ENCODE data around the gene TCERG1L.
"Not testable (repeated sequence)": the region's sequence is repeated elsewhere in the genome, so short reads cannot be mapped to it uniquely, and the experiment has no call there.

TCERG1L gene

DNA sequence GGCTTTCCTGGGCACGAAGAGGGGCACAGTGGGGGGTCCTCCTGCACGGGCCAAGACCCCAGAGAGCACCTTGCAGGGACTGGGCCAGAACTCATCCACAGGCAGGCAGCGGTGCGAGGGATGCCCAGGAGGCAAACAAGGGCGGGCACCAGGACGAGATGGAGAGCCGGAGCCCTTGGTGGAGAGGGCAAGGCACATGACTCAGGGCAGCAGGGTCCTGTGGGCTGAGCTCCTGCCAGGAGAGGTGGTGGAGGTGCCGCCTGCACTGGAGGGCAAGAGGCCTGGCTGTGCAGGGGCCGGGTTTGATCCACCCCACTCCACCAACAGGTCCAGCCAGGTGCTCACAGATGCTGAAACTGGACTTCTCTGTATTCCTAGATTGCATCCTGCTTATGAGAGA, 170.9 kb downstream of the TCERG1L start:
- DNase-seq, result no peak

- no peak for DNase-seq
Measured at GRCh38 chr10:131137223-131137622, 174.3 kb downstream of the TCERG1L start.

DNA sequence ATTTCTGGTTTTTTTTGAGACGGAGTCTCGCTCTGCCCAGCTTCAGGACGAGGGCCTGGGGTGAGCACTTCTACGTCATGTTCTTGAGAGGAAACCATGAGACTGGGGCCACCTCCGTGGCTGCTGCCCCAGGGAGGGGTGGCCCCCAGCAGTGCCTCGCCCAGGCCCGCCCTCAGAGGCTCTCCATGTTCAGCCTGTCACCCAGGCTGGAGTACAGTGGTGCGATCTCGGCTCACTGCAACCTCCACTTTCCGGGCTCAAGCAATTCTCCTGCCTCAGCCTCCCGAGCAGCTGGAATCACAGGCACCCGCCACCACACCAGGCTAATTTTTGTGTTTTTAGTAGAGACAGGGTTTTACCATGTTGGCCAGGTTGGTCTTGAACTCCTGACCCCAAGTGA, 175.2 kb downstream of the TCERG1L start:
- DNase-seq, result not testable (repeated sequence)

DNA sequence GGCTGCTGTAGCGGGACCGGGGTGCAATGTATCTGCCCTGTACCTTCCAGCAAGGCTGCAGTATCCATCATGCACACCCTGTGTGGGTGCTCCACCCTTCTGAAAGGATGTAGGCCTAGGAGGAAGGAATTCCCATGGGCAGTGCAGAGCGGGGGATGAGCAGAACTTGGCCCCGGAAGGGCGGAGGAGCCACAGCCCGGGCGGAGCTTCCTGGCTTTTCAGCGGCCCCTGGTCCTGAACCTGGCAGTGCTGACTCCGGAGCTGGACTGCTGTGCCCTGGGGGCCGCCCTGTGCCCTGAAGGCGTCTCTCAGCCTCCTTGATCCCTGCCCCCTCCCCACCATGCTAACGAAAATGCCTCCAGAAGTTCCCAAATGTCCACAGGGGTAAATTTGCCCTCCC, 175.8 kb downstream of the TCERG1L start:
- DNase-seq, result no peak

- no peak for DNase-seq
Measured at GRCh38 chr10:131134651-131135050, 176.9 kb downstream of the TCERG1L start.

GRCh38 chr10:131134001-131134576, 177.4 kb downstream of the TCERG1L start:
- DNase-seq, result no peak

DNA sequence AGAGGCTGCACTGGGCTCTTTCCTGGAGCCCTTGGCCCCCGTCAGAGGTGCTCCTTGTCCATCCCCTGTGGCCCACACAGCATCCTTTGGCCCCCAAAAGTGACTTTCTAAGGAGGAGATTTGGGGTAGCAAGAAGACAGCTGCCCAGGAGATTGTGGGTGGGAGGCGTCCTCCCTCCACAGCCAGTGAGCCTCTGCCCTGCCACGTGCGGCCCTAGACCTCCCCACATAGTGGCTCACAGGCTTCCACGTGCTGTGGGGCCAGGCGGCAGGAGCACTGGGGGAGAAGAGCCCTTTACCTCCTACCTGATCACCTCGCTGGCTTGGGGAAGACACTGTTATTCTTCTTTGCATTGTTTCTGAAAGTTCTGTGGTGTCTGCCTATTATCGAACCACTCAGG, 178.8 kb downstream of the TCERG1L start:
- no peak for DNase-seq

- no peak for DNase-seq
Measured at GRCh38 chr10:131131726-131132591, 179.6 kb downstream of the TCERG1L start.

DNA sequence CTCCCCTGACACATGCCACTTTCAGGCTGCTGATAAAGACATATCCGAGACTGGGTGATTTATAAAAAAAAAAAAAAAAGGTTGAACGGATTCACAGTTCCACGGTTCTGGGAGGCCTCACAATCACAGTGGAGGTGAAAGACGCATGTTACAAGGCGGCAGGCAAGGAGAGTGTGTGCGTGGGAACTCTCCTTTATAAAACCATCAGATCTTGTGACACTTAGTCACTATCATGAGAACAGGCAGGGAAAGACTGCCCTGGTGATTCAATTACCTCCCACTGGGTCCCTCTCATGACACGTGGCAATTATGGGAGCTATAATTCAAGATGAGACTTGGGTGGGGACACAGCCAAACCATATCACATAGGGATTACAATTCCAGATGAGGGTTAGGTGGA, 181.5 kb downstream of the TCERG1L start:
- no peak for DNase-seq

GRCh38 chr10:131129544-131129943, 182.0 kb downstream of the TCERG1L start:
- no peak for DNase-seq

DNA sequence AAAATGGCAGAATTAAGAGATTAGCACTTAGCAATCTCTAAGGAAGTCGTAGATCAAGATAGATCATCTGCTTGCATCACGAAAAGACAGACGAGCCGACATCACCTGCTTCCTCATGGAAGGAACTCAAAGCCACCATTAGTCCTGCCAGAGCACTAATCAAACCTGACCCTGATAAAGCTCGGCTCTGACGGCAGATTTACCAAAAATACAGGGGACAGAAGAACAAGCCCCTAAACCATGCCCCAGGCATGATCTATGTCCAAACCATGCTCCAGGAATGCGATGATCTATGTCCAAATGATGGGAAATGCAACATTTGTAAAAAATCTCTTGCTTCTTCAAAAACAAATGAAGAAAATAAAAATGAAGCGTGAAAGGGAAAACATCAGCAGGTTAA, 182.8 kb downstream of the TCERG1L start:
- no peak for DNase-seq

- DNase-seq, result no peak
Measured at GRCh38 chr10:131127610-131128009, 183.9 kb downstream of the TCERG1L start.

- DNase-seq, result no peak
Measured at GRCh38 chr10:131127138-131127589, 184.4 kb downstream of the TCERG1L start.

- DNase-seq, result no peak
Measured at GRCh38 chr10:131126321-131127137, 185.0 kb downstream of the TCERG1L start.

GRCh38 chr10:131125511-131126225, 185.9 kb downstream of the TCERG1L start:
- DNase-seq, result no peak

- DNase-seq, result no peak
Measured at GRCh38 chr10:131124945-131125344, 186.6 kb downstream of the TCERG1L start.

DNA sequence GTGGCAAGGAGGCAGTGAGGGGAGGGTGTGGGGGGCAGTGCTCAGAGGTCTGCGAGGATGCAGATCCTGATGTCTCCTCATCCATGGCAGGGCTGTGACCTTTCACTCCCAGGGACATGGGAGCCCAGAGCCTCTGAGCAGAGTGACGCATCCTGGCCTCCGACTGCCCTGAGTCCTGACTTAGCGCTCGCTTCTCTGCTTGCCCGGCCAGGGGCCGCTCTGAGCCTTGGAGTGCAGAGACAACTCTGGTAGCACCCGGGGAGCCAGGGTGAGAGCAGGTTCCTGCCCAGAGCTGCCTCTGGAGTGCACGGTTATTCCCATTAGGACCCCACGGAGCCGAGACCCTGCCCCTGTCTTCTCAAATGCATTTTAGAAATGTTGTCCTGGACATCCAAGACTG, 188.0 kb downstream of the TCERG1L start:
- no peak for DNase-seq

GRCh38 chr10:131121511-131122035, 189.9 kb downstream of the TCERG1L start:
- DNase-seq, result no peak

GRCh38 chr10:131119626-131120355, 191.7 kb downstream of the TCERG1L start:
- no peak for DNase-seq

DNA sequence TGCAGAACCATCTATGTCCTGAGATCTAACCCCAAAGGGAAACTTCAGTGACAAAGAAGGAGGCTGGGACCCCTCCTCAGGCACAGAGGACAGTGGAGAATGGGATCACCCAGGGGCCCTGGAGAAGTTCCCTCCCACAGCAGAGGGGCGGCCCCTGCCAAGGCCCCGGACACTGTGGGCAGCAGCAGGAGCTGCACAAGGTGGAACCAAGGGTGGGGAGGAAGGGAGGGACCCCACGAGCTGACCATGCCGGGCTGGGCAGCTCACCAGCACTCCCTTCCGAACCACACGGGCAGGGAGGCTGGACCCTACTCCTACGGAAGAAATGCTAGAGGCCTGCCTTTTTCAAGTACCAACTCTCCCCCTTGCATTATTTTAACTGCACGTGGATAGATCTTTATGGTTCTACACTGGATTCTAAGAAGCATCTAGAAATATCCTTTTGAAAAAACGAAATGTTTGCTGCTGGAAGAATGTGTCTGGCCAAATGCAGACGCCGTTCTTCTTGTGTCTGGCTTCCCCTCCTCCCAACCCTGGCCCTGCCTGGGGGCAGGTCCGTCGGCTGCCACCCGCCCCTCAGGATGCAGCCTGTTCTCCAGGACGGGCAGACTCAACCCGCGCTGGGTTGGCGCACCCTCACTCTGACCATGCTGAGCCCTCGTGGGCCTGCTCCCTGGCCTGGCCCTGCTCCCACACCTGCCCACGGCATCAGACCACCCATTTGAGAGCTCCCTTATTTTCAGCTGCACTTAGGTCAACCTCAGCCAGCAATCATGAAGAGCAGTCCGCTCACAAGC, 193.9 kb downstream of the TCERG1L start:
- DNase-seq, result no peak

- DNase-seq, result no peak
Measured at GRCh38 chr10:131116991-131117375, 194.5 kb downstream of the TCERG1L start.

Data from bone marrow (tissue), 2 donors.